ENCODE data around the gene TTC7B.

TTC7B gene

GRCh38 chr14:90608929-90609341 is 207.3 kb downstream of the TTC7B start:
- no peak overlapping the region for H3K27ac ChIP-seq (ENCODE audit: low read depth, low read length)

GRCh38 chr14:90608281-90608680 is 207.9 kb downstream of the TTC7B start:
- Histone ChIP-seq H3K36me3 (ENCODE audit: insufficient read depth, low read length) (no peaks in the 10 kb centered on the region), H3K27ac (ENCODE audit: low read depth, low read length) (no peak overlapping the region), H3K9me3 (ENCODE audit: insufficient read depth, low read depth, low read length) (no peaks in the 10 kb centered on the region), H3K27me3 (ENCODE audit: insufficient read depth, low read length) (no peaks in the 10 kb centered on the region), H3K4me1 (ENCODE audit: insufficient read depth, low read length) (peaks cover 37% of the 10 kb centered on the region), H3K4me3 (ENCODE audit: low read length) (no peak overlapping the region), H3K9ac (ENCODE audit: low read depth, low read length) (no peak overlapping the region)
- WGBS: 79% methylated on average over 11 of the region's 11 CpGs

More at GRCh38 chr14:90608929-90609341, 207.3 kb downstream of the TTC7B start:
- H3K4me1 ChIP-seq (ENCODE audit: insufficient read depth, low read length): peaks cover 32% of the 10 kb centered on the region
- H3K4me3 ChIP-seq (ENCODE audit: low read length): no peak overlapping the region
- H3K9ac ChIP-seq (ENCODE audit: low read depth, low read length): no peak overlapping the region
- H3K36me3 ChIP-seq (ENCODE audit: insufficient read depth, low read length): no peaks in the 10 kb centered on the region
- 80% methylated on average over 7 of the region's 7 CpGs for WGBS
- H3K9me3 ChIP-seq (ENCODE audit: insufficient read depth, low read depth, low read length): no peaks in the 10 kb centered on the region
- no peaks in the 10 kb centered on the region for H3K27me3 ChIP-seq (ENCODE audit: insufficient read depth, low read length)

DNA sequence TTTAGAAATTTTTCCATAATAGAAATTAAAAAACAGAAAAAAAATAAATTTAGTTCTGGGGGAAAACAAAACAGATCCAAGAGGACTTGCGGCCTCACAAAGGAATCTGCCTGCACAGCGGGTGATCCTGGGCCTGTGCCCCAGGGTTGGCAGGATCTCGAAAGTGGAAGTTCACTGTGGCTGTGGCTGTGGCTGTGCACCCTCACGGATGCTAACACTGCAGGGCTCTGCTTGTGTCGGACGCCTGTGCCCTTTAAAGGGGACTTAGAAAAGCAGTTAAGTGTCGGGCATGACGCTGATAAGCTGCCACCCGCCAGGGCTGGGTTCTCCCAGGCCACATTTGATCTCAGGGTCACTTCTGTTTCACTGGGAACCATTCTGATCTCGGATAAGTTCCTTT is 209.1 kb downstream of the TTC7B start:
- 86% methylated on average over 10 of the region's 10 CpGs for WGBS
- Histone ChIP-seq H3K4me3 (ENCODE audit: low read length) (no peak overlapping the region), H3K27me3 (ENCODE audit: insufficient read depth, low read length) (no peaks in the 10 kb centered on the region), H3K9ac (ENCODE audit: low read depth, low read length) (no peak overlapping the region), H3K36me3 (ENCODE audit: insufficient read depth, low read length) (no peaks in the 10 kb centered on the region), H3K27ac (ENCODE audit: low read depth, low read length) (no peak overlapping the region), H3K4me1 (ENCODE audit: insufficient read depth, low read length) (peaks cover 40% of the 10 kb centered on the region), H3K9me3 (ENCODE audit: insufficient read depth, low read depth, low read length) (no peaks in the 10 kb centered on the region)

GRCh38 chr14:90606434-90606833 is 209.8 kb downstream of the TTC7B start:
- Histone ChIP-seq H3K9me3 (ENCODE audit: insufficient read depth, low read depth, low read length) (no peaks in the 10 kb centered on the region), H3K4me3 (ENCODE audit: low read length) (no peak overlapping the region), H3K9ac (ENCODE audit: low read depth, low read length) (no peak overlapping the region), H3K36me3 (ENCODE audit: insufficient read depth, low read length) (no peaks in the 10 kb centered on the region), H3K27me3 (ENCODE audit: insufficient read depth, low read length) (no peaks in the 10 kb centered on the region), H3K27ac (ENCODE audit: low read depth, low read length) (no peak overlapping the region), H3K4me1 (ENCODE audit: insufficient read depth, low read length) (peaks cover 40% of the 10 kb centered on the region)
- WGBS: 92% methylated on average over 2 of the region's 2 CpGs

DNA sequence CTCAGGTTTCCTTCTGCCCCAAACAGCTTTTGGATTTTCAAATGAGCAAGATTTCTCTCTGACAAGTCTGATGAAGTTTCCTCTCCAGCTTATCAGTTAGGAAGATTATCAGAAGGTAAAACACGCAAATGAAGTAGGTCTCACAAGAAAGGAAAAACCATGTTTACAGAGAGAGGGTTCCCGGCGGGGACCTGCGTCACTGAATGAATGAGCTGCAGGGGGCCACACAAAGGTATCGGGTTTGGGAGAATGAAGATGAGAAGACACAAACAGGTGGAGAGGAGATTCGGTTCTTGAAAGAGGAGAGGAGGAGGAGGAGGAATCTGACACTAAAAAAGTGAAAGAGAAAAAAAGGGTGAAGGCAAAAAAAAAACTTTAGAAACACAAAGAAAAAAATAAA is 210.8 kb downstream of the TTC7B start:
- no peaks in the 10 kb centered on the region for H3K27me3 ChIP-seq (ENCODE audit: insufficient read depth, low read length)
- peak overlapping the region; percentile 69; the same call in 1 of the 2 replicates for H3K27ac ChIP-seq (ENCODE audit: low read depth, low read length)
- H3K36me3 ChIP-seq (ENCODE audit: insufficient read depth, low read length): no peaks in the 10 kb centered on the region
- 5% methylated on average over 6 of the region's 6 CpGs for WGBS
- H3K9me3 ChIP-seq (ENCODE audit: insufficient read depth, low read depth, low read length): no peaks in the 10 kb centered on the region
- H3K4me1 ChIP-seq (ENCODE audit: insufficient read depth, low read length): peaks cover 48% of the 10 kb centered on the region
- no peak overlapping the region for H3K4me3 ChIP-seq (ENCODE audit: low read length)
- no peak overlapping the region for H3K9ac ChIP-seq (ENCODE audit: low read depth, low read length)

DNA sequence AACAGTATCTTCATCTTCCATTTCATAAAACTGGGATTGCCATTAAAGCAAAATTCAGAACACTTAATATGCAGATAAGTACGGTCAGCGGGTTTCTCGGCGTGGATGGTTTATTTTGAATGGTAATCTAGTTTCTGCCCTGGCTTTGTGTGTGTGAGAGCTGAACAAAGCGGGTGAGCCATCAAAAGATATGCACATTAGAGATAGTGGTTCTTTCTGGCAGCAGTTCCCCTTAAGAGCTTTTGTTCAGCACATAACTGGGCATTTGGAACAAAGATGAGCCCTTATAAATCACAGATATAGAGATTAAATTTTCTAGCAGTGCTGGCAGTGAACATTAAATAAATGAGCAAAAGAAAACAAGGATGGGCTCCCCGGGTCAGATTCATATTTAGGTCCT is 211.9 kb downstream of the TTC7B start:
- Histone ChIP-seq H3K4me1 (ENCODE audit: insufficient read depth, low read length) (peaks cover 54% of the 10 kb centered on the region), H3K27me3 (ENCODE audit: insufficient read depth, low read length) (no peaks in the 10 kb centered on the region), H3K27ac (ENCODE audit: low read depth, low read length) (peak overlapping the region; percentile 69; the same call in 1 of the 2 replicates), H3K4me3 (ENCODE audit: low read length) (no peak overlapping the region), H3K9me3 (ENCODE audit: insufficient read depth, low read depth, low read length) (no peaks in the 10 kb centered on the region), H3K36me3 (ENCODE audit: insufficient read depth, low read length) (no peaks in the 10 kb centered on the region), H3K9ac (ENCODE audit: low read depth, low read length) (no peak overlapping the region)
- 70% methylated on average over 6 of the region's 6 CpGs for WGBS

DNA sequence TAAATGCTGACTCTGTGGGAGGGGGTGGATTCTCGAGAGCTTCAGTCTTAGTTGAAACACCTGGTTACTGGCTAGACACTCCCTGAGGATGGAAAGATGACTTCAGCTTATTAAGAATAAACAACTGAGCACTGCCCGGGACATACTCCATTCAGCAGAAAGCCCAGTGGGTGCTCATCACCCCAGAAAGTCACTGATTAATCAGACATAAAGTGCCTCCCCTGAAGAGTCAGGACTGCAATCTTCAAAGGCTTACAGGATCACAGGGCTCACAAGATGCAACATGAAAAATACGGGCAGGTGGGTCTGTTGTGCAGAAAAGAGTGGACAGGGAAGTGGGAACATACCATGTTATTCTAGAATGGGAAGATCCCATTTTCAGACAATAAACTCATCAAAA is 212.4 kb downstream of the TTC7B start:
- 89% methylated on average over 3 of the region's 3 CpGs for WGBS
- H3K27me3 ChIP-seq (ENCODE audit: insufficient read depth, low read length): no peaks in the 10 kb centered on the region
- peaks cover 54% of the 10 kb centered on the region for H3K4me1 ChIP-seq (ENCODE audit: insufficient read depth, low read length)
- H3K27ac ChIP-seq (ENCODE audit: low read depth, low read length): no peak overlapping the region
- no peaks in the 10 kb centered on the region for H3K9me3 ChIP-seq (ENCODE audit: insufficient read depth, low read depth, low read length)
- H3K4me3 ChIP-seq (ENCODE audit: low read length): no peak overlapping the region
- no peak overlapping the region for H3K9ac ChIP-seq (ENCODE audit: low read depth, low read length)
- H3K36me3 ChIP-seq (ENCODE audit: insufficient read depth, low read length): no peaks in the 10 kb centered on the region

- H3K27me3 ChIP-seq (ENCODE audit: insufficient read depth, low read length): no peaks in the 10 kb centered on the region
- H3K36me3 ChIP-seq (ENCODE audit: insufficient read depth, low read length): no peaks in the 10 kb centered on the region
- no peak overlapping the region for H3K9ac ChIP-seq (ENCODE audit: low read depth, low read length)
- peaks cover 54% of the 10 kb centered on the region for H3K4me1 ChIP-seq (ENCODE audit: insufficient read depth, low read length)
- no peak overlapping the region for H3K27ac ChIP-seq (ENCODE audit: low read depth, low read length)
- WGBS: 91% methylated on average over 1 of the region's 1 CpG
- H3K4me3 ChIP-seq (ENCODE audit: low read length): no peak overlapping the region
- H3K9me3 ChIP-seq (ENCODE audit: insufficient read depth, low read depth, low read length): no peaks in the 10 kb centered on the region
Measured at GRCh38 chr14:90603336-90603735, 212.9 kb downstream of the TTC7B start.

DNA sequence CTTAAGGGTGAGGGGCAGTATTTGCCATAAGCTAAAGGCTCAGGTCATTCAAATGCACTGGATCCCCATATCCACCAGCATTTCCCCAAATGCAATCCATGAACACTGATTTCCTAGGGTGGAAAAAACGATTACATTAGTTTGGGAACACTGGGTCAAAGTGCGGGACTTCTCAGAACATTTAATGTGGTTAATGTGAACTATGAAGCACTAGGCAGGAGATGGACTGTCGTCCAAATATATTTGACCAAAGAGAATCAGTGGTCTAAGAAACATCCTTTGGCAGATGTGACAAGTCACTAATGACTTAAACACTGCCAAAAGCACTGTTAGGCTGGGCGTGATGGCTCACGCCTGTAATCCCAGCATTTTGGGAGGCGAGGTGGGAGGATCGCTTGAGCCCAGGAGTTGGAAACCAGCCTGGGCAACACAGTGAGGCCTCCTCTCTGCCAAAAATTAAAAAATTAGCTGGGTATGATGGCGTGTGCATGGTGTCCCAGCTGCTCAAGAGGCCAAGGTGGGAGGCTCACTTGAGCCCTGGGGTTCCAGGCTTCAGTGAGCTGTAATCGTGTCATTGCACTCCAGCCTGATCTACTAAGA is 214.0 kb downstream of the TTC7B start:
- no peaks in the 10 kb centered on the region for H3K36me3 ChIP-seq (ENCODE audit: insufficient read depth, low read length)
- H3K27ac ChIP-seq (ENCODE audit: low read depth, low read length): no peak overlapping the region
- no peak overlapping the region for H3K4me3 ChIP-seq (ENCODE audit: low read length)
- peaks cover 53% of the 10 kb centered on the region for H3K4me1 ChIP-seq (ENCODE audit: insufficient read depth, low read length)
- H3K9me3 ChIP-seq (ENCODE audit: insufficient read depth, low read depth, low read length): no peaks in the 10 kb centered on the region
- 90% methylated on average over 9 of the region's 9 CpGs for WGBS
- H3K9ac ChIP-seq (ENCODE audit: low read depth, low read length): no peak overlapping the region
- no peaks in the 10 kb centered on the region for H3K27me3 ChIP-seq (ENCODE audit: insufficient read depth, low read length)

GRCh38 chr14:90601563-90601962 is 214.7 kb downstream of the TTC7B start:
- Histone ChIP-seq H3K9ac (ENCODE audit: low read depth, low read length) (no peak overlapping the region), H3K4me1 (ENCODE audit: insufficient read depth, low read length) (peaks cover 47% of the 10 kb centered on the region), H3K4me3 (ENCODE audit: low read length) (no peak overlapping the region), H3K9me3 (ENCODE audit: insufficient read depth, low read depth, low read length) (no peaks in the 10 kb centered on the region), H3K36me3 (ENCODE audit: insufficient read depth, low read length) (no peaks in the 10 kb centered on the region), H3K27me3 (ENCODE audit: insufficient read depth, low read length) (no peaks in the 10 kb centered on the region), H3K27ac (ENCODE audit: low read depth, low read length) (no peak overlapping the region)
- 90% methylated on average over 9 of the region's 9 CpGs for WGBS

DNA sequence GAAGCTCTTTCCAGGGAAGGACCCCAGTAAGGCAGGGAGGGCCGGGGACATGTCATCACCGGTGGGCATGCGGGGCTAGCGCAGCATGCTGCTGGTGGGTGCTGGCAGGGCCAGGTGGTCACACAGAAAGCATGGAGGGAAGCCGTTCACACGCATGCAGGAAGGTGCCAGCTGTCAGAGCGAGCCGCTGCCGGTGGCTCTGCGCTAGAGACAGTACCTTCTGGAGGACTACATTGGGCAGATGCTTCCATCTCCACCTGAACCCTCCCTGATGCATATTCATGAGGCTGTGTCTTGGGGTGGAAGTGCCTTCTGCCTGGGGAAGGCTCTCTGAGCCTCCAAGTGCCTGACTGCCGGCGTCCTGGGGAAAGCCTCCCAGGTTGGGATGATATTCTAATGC is 215.6 kb downstream of the TTC7B start:
- Histone ChIP-seq H3K9me3 (ENCODE audit: insufficient read depth, low read depth, low read length) (no peaks in the 10 kb centered on the region), H3K27me3 (ENCODE audit: insufficient read depth, low read length) (no peaks in the 10 kb centered on the region), H3K4me3 (ENCODE audit: low read length) (no peak overlapping the region), H3K4me1 (ENCODE audit: insufficient read depth, low read length) (peaks cover 37% of the 10 kb centered on the region), H3K9ac (ENCODE audit: low read depth, low read length) (no peak overlapping the region), H3K36me3 (ENCODE audit: insufficient read depth, low read length) (no peaks in the 10 kb centered on the region), H3K27ac (ENCODE audit: low read depth, low read length) (no peak overlapping the region)
- 91% methylated on average over 12 of the region's 12 CpGs for WGBS
